B cell (primary cell): ENCODE measurements around the gene PTPRE.

Experiments used
- CTCF ChIP-seq: fragments of 200-600 bp; IDR thresholded peaks from one replicate; pipeline ENCODE4 v1.8.0; 2022; ENCODE audit warnings: antibody characterized with exemption, mild to moderate bottlenecking
- EZH2 ChIP-seq: IDR thresholded peaks from 2 replicates; pipeline ENCODE4 v1.6.1; 2012; ENCODE audit warnings: borderline replicate concordance, low read depth, mild to moderate bottlenecking, moderate library complexity, low read length; ENCODE audit not compliant: insufficient read depth, poor library complexity, severe bottlenecking

- TF ChIP-seq CTCF (no peak), EZH2 (no peak)
These were observed 40.3 kb downstream of the PTPRE start for GRCh38 chr10:127947211-127947610.
